ENCODE measurements around the gene CNTFR.

Gene CNTFR

DNA sequence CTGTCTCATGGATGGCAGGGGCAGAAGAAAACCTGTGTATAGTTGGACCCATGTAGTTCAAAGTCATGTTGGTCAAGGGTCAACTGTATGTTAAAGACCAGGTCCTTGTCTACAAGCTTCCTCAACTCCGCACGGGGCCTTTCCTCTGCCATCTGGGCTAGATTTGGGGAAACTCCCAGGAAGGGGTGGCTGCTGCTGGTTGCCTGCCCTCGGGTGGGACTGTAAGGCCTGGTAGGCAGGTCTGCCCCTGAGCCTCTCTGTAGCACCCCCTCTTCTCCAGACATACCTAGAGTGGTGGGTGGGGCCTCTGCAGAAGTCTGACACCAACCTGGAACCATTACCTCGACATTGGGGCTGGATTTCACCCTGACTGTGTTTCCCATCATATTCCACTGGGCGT, 82.0 kb downstream of the CNTFR start:
- no peak for DNase-seq

DNA sequence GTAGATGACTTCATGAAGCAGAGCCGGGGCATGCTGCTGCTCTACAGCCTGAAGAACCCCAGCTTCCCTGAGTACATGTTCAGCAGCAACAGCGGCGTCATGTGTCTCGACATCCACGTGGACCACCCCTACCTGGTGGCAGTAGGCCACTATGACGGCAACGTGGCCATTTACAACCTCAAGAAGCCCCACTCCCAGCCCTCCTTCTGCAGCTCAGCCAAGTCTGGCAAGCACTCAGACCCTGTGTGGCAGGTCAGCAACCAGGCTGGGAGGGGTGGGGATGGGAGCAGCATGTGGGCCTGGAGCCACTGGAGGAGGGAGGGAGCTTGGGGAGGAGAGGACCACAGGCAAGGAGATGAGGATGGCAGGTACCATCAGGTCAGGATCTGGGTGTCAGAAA, 82.9 kb downstream of the CNTFR start:
- no peak for DNase-seq

DNA sequence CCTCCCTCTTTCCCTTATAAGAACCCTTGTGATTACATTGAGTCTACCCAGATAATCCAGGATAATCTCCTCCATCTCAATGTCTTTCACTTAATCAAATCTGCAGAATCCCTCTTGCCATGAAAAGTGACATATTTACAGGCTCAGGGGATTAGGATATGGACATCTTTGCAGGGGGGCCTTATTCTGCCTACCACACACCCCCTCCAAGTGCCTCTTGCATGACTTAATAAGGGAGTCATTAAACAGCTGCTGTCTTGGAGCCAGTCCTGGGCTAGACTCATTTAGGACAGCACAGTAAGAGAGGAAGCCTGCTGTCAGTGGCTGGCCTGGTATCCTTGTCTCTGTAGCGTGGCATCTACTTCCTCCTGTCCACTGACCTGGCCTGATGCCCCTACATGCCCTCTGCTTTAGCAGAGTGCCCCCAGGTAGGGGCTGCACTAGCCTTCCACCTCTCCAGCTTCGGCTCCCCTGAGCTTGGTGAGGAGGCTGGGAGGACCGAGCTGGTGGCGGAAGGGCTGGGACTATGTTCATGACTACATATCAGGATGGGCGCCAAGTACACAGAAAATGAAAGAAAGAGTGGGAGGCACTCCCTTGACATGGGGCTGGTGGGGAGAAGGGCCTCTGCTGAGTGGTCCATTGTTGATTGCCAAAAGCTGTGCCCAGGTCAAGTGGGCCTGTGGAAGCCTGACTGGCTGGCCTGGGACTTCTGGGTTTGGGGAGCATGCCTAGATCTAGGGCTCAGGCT, 84.0 kb downstream of the CNTFR start:
- no peak for DNase-seq

DNA sequence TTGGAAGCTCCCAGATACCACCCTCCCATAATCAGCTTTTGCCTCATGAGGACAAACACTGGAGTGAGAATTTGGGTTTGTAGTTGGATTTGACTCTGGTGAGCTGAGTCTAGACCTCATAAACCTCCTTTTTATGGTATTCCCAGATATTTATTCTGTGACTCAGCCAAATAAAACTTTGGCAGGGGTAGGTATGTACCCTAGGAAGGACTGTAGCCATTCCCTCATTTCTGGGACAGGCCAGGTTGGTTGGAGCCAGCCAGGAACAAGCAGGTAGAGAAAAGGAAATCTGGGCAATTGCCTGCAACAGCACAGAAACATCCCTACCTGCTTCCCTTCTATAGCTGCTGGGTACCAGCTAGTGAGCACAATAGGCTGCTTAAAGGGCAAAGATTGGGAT, 86.1 kb downstream of the CNTFR start:
- DNase-seq: no peak

DNA sequence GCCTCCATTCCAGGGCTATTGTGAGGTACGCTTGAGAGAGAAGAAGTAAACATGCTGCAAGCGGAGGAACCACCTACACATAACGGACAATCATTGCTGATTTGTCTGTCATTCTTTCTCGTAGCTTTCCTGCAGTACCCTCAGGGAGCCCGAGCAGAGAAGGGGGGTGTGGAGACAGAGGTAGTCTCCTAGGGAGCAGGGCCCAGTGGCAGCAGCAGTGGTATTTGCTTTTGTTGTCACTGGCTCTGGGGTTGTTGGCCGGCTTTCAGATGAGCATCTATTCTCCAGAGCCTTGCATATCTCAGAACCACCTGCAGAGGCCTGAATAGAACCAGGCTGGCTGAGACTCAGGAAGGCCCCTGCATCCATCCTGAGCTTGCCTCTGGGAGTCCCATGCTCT, 86.6 kb downstream of the CNTFR start:
- DNase-seq: no peak

DNA sequence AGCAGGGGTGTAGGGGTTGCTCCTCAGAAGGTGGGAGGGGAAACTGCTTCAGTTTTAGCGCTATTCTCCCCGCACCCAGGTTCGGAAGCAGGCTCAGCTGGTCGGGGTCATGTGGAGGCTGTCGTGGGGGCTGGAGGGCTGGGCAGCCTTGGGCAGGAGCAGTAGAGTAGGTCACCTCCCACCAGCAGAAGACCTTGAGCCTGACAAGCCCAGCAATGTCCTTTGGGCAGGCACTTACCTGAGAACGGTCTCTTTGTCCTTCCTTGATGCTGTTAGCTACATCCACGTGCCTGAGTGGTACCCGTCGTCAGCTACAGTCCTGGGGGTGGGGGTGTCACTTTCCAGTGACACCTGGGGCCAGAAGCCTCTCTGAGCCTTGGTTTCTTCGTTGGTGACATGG, 87.1 kb downstream of the CNTFR start:
- DNase-seq: no peak

DNA sequence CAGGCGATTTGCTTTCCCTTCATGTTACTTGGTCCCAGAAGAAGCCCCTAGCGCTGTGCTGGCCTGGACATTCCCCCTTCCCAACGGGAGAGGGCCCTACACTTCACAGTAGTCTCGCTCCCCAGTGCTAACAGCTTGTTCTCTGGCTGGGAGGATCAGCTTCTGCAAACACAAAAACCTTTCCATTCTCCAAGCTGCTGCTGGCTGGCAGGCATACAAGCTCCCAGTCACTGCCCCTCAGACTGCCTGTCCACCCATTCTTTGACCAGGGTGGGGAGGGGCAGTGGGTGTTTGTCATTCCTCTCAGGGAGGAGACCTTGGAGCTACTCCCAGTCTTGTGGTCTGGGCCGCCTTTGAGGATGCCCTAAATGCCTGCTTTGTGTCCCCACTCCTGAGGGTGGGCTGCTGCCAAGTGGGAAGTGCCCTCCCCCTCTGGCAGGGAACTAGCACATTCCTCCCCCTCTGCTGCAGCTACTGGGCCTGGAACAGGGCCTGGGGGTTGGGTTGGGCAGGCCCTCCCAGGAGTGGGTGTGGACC, 87.6 kb downstream of the CNTFR start:
- DNase-seq: peak; percentile 60

All from fibroblast of skin of back (primary cell).